DOHH2 (cell line): Measurements from ENCODE around the gene ZNF469.

Experiments
- H3F3A ChIP-seq: fragments of 200-600 bp; sonication (generic), shearing (Covaris generic); 2 replicates; pipeline ENCODE4 v1.6.0; 2016; ENCODE audit warnings: antibody characterized with exemption, mild to moderate bottlenecking; ENCODE audit not compliant: control insufficient read depth, insufficient read depth
- H3K27ac ChIP-seq: fragments of 200-600 bp; sonication (generic); 2 replicates; pipeline ENCODE4 v1.5.1; 2014; ENCODE audit warnings: low read depth, mild to moderate bottlenecking, low read length, moderate library complexity
- H3K27me3 ChIP-seq: fragments of 200-600 bp; sonication (generic); 2 replicates; pipeline ENCODE4 v1.6.1; 2014; ENCODE audit warnings: mild to moderate bottlenecking, low read length, mixed read lengths; ENCODE audit not compliant: control insufficient read depth
- H3K36me3 ChIP-seq: fragments of 200-600 bp; sonication (generic); 2 replicates; pipeline ENCODE4 v1.6.1; 2014; ENCODE audit warnings: mild to moderate bottlenecking, low read length, moderate library complexity, mixed read lengths; ENCODE audit not compliant: control insufficient read depth
- H3K4me1 ChIP-seq: fragments of 200-600 bp; sonication (generic); 2 replicates; pipeline ENCODE4 v1.6.1; 2014; ENCODE audit warnings: mild to moderate bottlenecking, low read length, mixed read lengths; ENCODE audit not compliant: control insufficient read depth
- H3K4me2 ChIP-seq: fragments of 200-600 bp; sonication (generic); 2 replicates; pipeline ENCODE4 v1.6.0; 2014; ENCODE audit warnings: mild to moderate bottlenecking, low read length, moderate library complexity
- H3K4me3 ChIP-seq: fragments of 200-600 bp; sonication (generic); 2 replicates; pipeline ENCODE4 v1.5.1; 2014; ENCODE audit warnings: mild to moderate bottlenecking, low read length, mixed read lengths
- H3K79me2 ChIP-seq: fragments of 200-600 bp; sonication (generic); 2 replicates; pipeline ENCODE4 v1.6.1; 2014; ENCODE audit warnings: mild to moderate bottlenecking, low read length, mixed read lengths; ENCODE audit not compliant: control insufficient read depth
- H3K9me2 ChIP-seq: fragments of 200-600 bp; sonication (generic); replicated peaks from 2 replicates; pipeline ENCODE4 v1.6.1; 2014; ENCODE audit warnings: mild to moderate bottlenecking, low read length, mixed read lengths; ENCODE audit not compliant: control insufficient read depth
- H3K9me3 ChIP-seq: fragments of 200-600 bp; sonication (generic); 2 replicates; pipeline ENCODE4 v1.6.1; 2014; ENCODE audit warnings: antibody characterized with exemption, low read length, mixed read lengths; ENCODE audit not compliant: control insufficient read depth, insufficient read depth
- H4K20me1 ChIP-seq: fragments of 200-600 bp; sonication (generic); 2 replicates; pipeline ENCODE4 v1.6.0; 2014; ENCODE audit warnings: low read depth, mild to moderate bottlenecking, antibody characterized with exemption, low read length, moderate library complexity; ENCODE audit not compliant: control insufficient read depth, insufficient read depth
- CTCF ChIP-seq: fragments of 200-600 bp; sonication (generic); IDR thresholded peaks from one replicate; pipeline ENCODE4 v1.5.1; 2014; ENCODE audit warnings: antibody characterized with exemption, mild to moderate bottlenecking, low read depth, low read length; ENCODE audit not compliant: poor library complexity, severe bottlenecking
- EZH2phosphoT487 ChIP-seq: fragments of 200-600 bp; sonication (generic); IDR thresholded peaks from 2 replicates; pipeline ENCODE4 v1.6.1; 2017; ENCODE audit warnings: borderline replicate concordance, mild to moderate bottlenecking, antibody characterized with exemption, low read length, moderate library complexity, mixed read lengths

The ZNF469 gene

DNA sequence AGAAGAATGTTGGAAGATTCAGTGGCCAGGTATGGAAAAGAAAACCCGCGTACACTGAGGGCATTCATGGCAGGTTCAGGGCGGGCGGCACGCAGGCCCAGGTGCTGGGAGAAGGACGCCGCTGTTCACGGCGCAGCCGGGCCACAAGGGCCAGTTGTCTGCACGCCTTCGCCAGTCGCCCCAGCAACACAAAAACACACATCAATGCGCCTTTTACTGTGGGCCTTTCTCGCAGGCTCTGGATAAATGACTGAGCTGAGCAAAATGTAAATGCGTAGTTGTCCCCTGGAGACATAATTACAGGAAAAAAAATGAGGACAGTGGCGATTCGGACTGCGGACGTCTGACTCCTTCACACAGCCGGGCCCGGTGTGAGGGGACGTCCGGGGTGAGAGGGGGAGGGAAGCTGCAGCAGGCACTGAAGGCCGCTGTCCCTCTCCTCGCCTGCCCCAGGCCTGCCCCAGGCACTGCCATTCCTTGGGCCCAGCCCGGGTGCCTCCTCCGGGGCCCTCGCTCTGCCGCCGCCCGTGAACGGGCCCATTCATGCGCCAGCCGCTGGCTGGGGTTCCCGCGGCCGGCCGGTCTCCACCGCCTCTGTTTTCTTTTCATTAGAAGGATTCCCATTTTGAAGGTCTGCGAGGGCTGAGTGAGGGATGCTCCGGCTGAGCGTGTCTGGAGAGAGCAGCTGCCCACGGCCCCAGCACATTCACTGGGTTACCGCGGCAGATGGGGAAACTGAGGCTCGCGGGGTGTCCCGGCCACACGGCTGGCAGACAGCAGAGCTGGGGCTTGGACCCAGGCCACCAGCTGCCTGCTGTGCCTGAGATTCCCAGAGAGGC is 6.5 kb upstream of the ZNF469 start:
- no peak for TF ChIP-seq EZH2phosphoT487
- TF ChIP-seq CTCF = no peak
- no peak overlapping the region for H3K4me2 ChIP-seq
- H3F3A ChIP-seq = no peaks in the 10 kb centered on the region
- H3K27ac ChIP-seq = no peak overlapping the region
- H3K9me2 ChIP-seq = no peaks in the 10 kb centered on the region
- H3K4me3 ChIP-seq = no peak overlapping the region
- no peaks in the 10 kb centered on the region for H3K79me2 ChIP-seq
- no peaks in the 10 kb centered on the region for H3K27me3 ChIP-seq
- no peaks in the 10 kb centered on the region for H3K4me1 ChIP-seq
- no peaks in the 10 kb centered on the region for H4K20me1 ChIP-seq
- H3K9me3 ChIP-seq = peaks cover 35% of the 10 kb centered on the region
- H3K36me3 ChIP-seq = no peaks in the 10 kb centered on the region

DNA sequence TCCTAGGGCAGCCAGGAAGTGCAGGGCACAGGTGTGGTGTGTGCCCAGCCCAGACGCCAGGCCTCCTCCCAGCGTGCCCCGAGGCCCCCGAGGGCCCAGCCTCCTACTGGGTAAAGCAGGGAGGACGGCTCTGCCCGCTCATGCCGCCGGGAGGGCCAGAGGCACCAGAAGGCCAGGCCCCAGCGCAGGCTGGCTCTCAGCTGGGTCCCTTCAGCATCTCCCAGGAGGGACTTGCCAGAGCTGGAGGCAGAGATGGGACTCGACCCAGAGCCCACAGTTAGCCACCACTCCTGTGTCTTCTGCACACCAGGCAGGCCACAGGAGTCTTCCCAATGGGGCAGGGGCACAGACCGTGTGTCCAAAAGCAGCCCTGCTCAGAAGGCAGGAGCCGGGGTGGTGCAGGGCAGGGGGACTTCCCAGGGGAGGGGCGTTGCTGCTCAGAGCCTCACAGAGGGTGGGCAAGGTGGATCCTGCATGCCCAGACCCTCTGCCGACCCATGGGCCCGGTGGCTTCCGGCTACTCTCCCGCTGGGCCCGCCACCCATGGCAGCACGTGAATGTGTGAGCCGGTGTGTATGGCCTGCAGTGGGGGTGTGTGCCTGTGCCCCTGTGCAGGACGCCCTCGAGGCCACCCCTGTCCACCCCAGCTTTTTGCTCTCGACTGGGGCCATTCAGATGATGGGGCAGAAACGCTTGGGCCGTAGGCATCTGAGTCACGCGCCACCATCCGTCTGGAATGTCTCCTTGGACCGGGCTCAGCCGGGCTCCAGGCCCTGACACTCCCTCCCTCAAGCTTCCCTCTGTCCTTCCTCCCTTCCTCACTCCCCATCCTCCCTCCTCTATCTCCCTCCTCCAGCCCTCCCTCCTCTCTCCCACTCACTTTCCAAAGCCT is 5.7 kb upstream of the ZNF469 start:
- no peak for TF ChIP-seq EZH2phosphoT487
- no peak for TF ChIP-seq CTCF
- Histone ChIP-seq H3K36me3 (no peaks in the 10 kb centered on the region), H3F3A (no peaks in the 10 kb centered on the region), H3K27ac (no peak overlapping the region), H3K4me1 (no peaks in the 10 kb centered on the region), H3K27me3 (no peaks in the 10 kb centered on the region), H4K20me1 (no peaks in the 10 kb centered on the region), H3K79me2 (no peaks in the 10 kb centered on the region), H3K4me2 (no peak overlapping the region), H3K4me3 (no peak overlapping the region), H3K9me3 (peaks cover 28% of the 10 kb centered on the region), H3K9me2 (no peaks in the 10 kb centered on the region)

DNA sequence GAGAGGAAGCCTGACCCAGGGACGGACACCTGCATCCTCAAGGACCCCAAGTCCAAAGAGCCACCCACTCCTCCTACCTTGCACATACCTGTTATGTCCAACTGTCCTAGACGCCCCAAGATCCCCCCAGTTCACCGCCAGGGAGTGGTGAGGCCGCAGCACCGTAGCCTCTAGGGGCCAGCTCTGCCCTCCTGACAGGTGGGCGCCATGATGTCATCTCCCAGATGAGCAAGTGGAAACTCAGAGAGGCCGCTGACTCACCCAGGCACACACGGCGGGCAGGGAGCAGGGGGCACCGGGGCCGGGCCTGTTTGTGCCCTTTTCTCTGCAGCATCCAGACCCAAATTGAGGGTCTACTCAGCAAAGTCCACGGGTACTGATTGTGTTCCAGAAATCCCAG is 4.8 kb upstream of the ZNF469 start:
- Histone ChIP-seq H3K79me2 (no peaks in the 10 kb centered on the region), H3K4me3 (no peak overlapping the region), H3F3A (no peaks in the 10 kb centered on the region), H3K4me1 (no peaks in the 10 kb centered on the region), H3K27me3 (no peaks in the 10 kb centered on the region), H4K20me1 (no peaks in the 10 kb centered on the region), H3K9me3 (peaks cover 25% of the 10 kb centered on the region), H3K4me2 (no peak overlapping the region), H3K9me2 (no peaks in the 10 kb centered on the region), H3K27ac (no peak overlapping the region), H3K36me3 (no peaks in the 10 kb centered on the region)
- TF ChIP-seq CTCF (no peak), EZH2phosphoT487 (no peak)
